ENCODE results near the gene PRSS50. TPM values are rescaled to one million over a fixed set of nuclear protein-coding genes. Genes with fewer than 3 reads are reported as not detected.

Gene PRSS50
- total RNA-seq, 4 donors from 2014 or later: 0.31 to 0.54 TPM; not detected in 2

GRCh38 chr3:46713050-46713897, 4.4 kb downstream of the PRSS50 start:
- TF ChIP-seq CTCF (IDR thresholded peaks at IDR 0.05): no peak
- no peak for TF ChIP-seq EP300 (IDR thresholded peaks at IDR 0.05)
- no peak for TF ChIP-seq POLR2AphosphoS5 (IDR thresholded peaks at IDR 0.05)
- no peak for TF ChIP-seq POLR2A (IDR thresholded peaks at IDR 0.05)
- ATAC-seq: no peak
- Histone ChIP-seq H3K9me3 (no peaks in the 10 kb centered on the region), H3K4me3 (no peak overlapping the region), H3K27me3 (peaks cover 22% of the 10 kb centered on the region), H3K27ac (no peak overlapping the region), H3K4me1 (no peaks in the 10 kb centered on the region), H3K36me3 (no peaks in the 10 kb centered on the region)
- WGBS, 2 donors (ENCODE audit: low coverage in 1 of 2): 82 to 84% methylated on average over 5 to 10 of the region's 14 CpGs

GRCh38 chr3:46712191-46713049, 5.2 kb downstream of the PRSS50 start:
- TF ChIP-seq EP300 (IDR thresholded peaks at IDR 0.05) (no peak), CTCF (IDR thresholded peaks at IDR 0.05) (no peak), POLR2AphosphoS5 (IDR thresholded peaks at IDR 0.05) (no peak), POLR2A (IDR thresholded peaks at IDR 0.05) (no peak)
- H3K9me3 ChIP-seq: no peaks in the 10 kb centered on the region
- H3K4me3 ChIP-seq: no peak overlapping the region
- no peak for ATAC-seq
- no peaks in the 10 kb centered on the region for H3K36me3 ChIP-seq
- 100% methylated on average over 1 of the region's 13 CpGs; no CpG with 5 or more reads in 1 of the 2 donors for WGBS, 2 donors (ENCODE audit: low coverage in 1 of 2)
- no peaks in the 10 kb centered on the region for H3K4me1 ChIP-seq
- H3K27ac ChIP-seq: no peak overlapping the region
- peaks cover 13% of the 10 kb centered on the region for H3K27me3 ChIP-seq

GRCh38 chr3:46711760-46712159, 5.9 kb downstream of the PRSS50 start:
- TF ChIP-seq CTCF (IDR thresholded peaks at IDR 0.05) (no peak), POLR2AphosphoS5 (IDR thresholded peaks at IDR 0.05) (no peak), POLR2A (IDR thresholded peaks at IDR 0.05) (no peak), EP300 (IDR thresholded peaks at IDR 0.05) (no peak)
- Histone ChIP-seq H3K36me3 (no peaks in the 10 kb centered on the region), H3K4me1 (no peaks in the 10 kb centered on the region), H3K27me3 (peaks cover 6% of the 10 kb centered on the region), H3K4me3 (no peak overlapping the region), H3K27ac (no peak overlapping the region), H3K9me3 (no peaks in the 10 kb centered on the region)
- no CpG with 5 or more reads among the region's 7 CpGs for WGBS, 2 donors (ENCODE audit: low coverage in 1 of 2)
- no peak for ATAC-seq

- H3K4me3 ChIP-seq: no peak overlapping the region
- ATAC-seq: no peak
- no peaks in the 10 kb centered on the region for H3K4me1 ChIP-seq
- H3K27me3 ChIP-seq: peaks cover 5% of the 10 kb centered on the region
- WGBS, 2 donors (ENCODE audit: low coverage in 1 of 2): no CpG with 5 or more reads among the region's 2 CpGs
- no peaks in the 10 kb centered on the region for H3K9me3 ChIP-seq
- no peak overlapping the region for H3K27ac ChIP-seq
- H3K36me3 ChIP-seq: no peaks in the 10 kb centered on the region
- TF ChIP-seq EP300 (IDR thresholded peaks at IDR 0.05) (no peak), POLR2A (IDR thresholded peaks at IDR 0.05) (no peak), CTCF (IDR thresholded peaks at IDR 0.05) (no peak), POLR2AphosphoS5 (IDR thresholded peaks at IDR 0.05) (no peak)
Observed at GRCh38 chr3:46711305-46711704, 6.4 kb downstream of the PRSS50 start.

Data from gastroesophageal sphincter (tissue), 4 donors.